Renal cortical epithelial cell (primary cell): ENCODE data around the gene DCAF10. TPM values are rescaled to one million over a fixed set of nuclear protein-coding genes. Genes with fewer than 3 reads are reported as not detected.
"Not testable (repeated sequence)": the region's sequence is repeated elsewhere in the genome, so short reads cannot be mapped to it uniquely, and the experiment has no call there.

Source experiments
- DNase-seq: peaks from one replicate; pipeline ENCODE4 v3.0.0-alpha.2; 2011; ENCODE audit warnings: low read depth
- total RNA-seq: library from RNA; depleted of rRNA; stranded (reverse); fragments of >200 nt; gene quantifications from 2 replicates; pipeline ENCODE4 v1.2.3, GENCODE V29; 2014

The DCAF10 gene
- total RNA-seq, 1 donor from 2014 or later: 70.0 TPM

- peak; percentile 85 for DNase-seq
These were observed 108.1 kb downstream of the DCAF10 start for GRCh38 chr9:37908698-37909186.

DNA sequence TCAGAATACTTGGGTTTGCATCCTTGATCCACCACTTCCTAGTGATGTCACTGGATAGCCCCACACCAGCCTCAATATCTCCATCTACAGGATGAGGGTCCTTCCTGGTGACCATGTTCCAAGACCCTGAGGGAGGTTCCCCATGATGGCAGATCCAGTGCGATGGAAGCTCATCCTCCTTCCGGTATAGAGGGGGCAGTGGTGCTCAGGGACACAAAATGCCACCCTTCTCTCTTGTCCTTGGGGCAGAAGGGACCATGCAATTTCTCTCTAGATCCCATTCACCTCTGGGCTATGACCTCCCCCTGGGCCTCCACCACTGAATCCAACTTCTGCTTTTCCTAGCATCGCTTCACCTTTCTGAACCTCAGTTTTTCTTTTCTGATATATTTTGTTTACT is 108.7 kb downstream of the DCAF10 start:
- no peak for DNase-seq

GRCh38 chr9:37909836-37910235 is 109.2 kb downstream of the DCAF10 start:
- not testable (repeated sequence) for DNase-seq

- no peak for DNase-seq
These were observed 109.7 kb downstream of the DCAF10 start for GRCh38 chr9:37910271-37910670.

GRCh38 chr9:37911271-37911681 is 110.7 kb downstream of the DCAF10 start:
- DNase-seq: no peak

- DNase-seq: peak; percentile 61
These were observed 113.0 kb downstream of the DCAF10 start for GRCh38 chr9:37913480-37914153.

DNA sequence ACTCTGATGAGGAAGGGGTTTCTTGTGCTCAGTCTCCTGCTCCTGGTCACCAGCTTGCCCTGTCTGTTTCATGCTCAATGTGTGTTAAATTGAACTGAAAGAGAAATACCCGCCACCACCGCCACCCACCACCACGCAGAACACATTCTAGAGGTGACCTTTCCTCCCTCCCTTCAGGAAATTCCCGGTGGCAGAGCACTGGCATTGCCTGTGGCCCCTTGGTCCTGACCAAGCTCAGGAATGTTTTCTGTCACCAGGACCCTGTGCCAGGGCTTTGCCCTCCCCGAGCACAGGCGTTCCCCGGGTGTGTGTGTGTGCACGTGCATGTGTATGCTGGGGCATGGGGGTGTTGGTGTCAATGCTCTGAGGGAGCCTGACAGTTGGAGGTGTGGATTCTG is 113.6 kb downstream of the DCAF10 start:
- no peak for DNase-seq

- DNase-seq: no peak
These were observed 114.2 kb downstream of the DCAF10 start for GRCh38 chr9:37914701-37915358.

GRCh38 chr9:37915911-37916470 is 115.4 kb downstream of the DCAF10 start:
- DNase-seq: no peak

- DNase-seq: no peak
These were observed 116.1 kb downstream of the DCAF10 start for GRCh38 chr9:37916471-37917312.

Other genes starting within 250 kb of the DCAF10 start
- 5.7 and 12.1 TPM in 2 replicates for gene FBXO10, start 224.4 kb upstream of the DCAF10 start, total RNA-seq
- 97.5 and 125 TPM in 2 replicates for gene TOMM5, start 208.2 kb upstream of the DCAF10 start, total RNA-seq
- gene FRMPD1, start 149.8 kb upstream of the DCAF10 start, total RNA-seq: 0.10 TPM in 1 of 2 replicates, not detected in the other
- 3.0 and 7.4 TPM in 2 replicates for gene TRMT10B, start 47.0 kb upstream of the DCAF10 start, total RNA-seq
- 30.9 and 46.6 TPM in 2 replicates for gene EXOSC3, start 15.7 kb upstream of the DCAF10 start, total RNA-seq
- 60.4 and 66.9 TPM in 2 replicates for gene SLC25A51, start 103.3 kb downstream of the DCAF10 start, total RNA-seq